ENCODE measurements around the gene PSMG4.
A peak's percentile ranks its signal among the peaks of the same experiment; 100 is the strongest.

Gene PSMG4

GRCh38 chr6:3281631-3282475, 23.1 kb downstream of the PSMG4 start:
- no peak for TF ChIP-seq GATA1 (IDR thresholded peaks at IDR 0.05; ENCODE audit: low read depth, low read length)
- TF ChIP-seq POLR2A (IDR thresholded peaks at IDR 0.05; ENCODE audit: low read length), result no peak
- DNase-seq, result no peak

GRCh38 chr6:3282476-3283236, 23.9 kb downstream of the PSMG4 start:
- DNase-seq, result no peak
- TF ChIP-seq GATA1 (IDR thresholded peaks at IDR 0.05; ENCODE audit: low read depth, low read length) (no peak), POLR2A (IDR thresholded peaks at IDR 0.05; ENCODE audit: low read length) (no peak)

DNA sequence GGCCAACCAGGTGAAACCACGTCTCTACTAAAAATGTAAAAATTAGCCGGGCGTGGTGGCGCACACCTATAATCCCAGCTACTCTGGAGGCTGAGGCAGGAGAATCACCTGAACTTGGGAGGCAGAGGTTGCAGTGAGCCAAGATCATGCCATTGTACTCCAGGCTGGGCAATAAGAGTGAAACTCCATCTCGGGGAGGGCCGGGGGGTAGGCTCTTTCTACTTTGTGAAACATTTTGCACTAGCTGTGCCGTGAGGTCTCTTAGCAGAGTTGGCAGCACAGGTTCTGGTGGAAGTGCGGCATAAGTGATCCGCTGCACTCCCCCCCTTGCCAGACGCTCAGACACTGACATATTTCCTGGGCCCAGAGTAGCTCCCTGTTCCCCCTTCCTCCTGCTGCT, 24.5 kb downstream of the PSMG4 start:
- TF ChIP-seq GATA1 (IDR thresholded peaks at IDR 0.05; ENCODE audit: low read depth, low read length), result no peak
- TF ChIP-seq POLR2A (IDR thresholded peaks at IDR 0.05; ENCODE audit: low read length), result no peak
- no peak for DNase-seq

DNA sequence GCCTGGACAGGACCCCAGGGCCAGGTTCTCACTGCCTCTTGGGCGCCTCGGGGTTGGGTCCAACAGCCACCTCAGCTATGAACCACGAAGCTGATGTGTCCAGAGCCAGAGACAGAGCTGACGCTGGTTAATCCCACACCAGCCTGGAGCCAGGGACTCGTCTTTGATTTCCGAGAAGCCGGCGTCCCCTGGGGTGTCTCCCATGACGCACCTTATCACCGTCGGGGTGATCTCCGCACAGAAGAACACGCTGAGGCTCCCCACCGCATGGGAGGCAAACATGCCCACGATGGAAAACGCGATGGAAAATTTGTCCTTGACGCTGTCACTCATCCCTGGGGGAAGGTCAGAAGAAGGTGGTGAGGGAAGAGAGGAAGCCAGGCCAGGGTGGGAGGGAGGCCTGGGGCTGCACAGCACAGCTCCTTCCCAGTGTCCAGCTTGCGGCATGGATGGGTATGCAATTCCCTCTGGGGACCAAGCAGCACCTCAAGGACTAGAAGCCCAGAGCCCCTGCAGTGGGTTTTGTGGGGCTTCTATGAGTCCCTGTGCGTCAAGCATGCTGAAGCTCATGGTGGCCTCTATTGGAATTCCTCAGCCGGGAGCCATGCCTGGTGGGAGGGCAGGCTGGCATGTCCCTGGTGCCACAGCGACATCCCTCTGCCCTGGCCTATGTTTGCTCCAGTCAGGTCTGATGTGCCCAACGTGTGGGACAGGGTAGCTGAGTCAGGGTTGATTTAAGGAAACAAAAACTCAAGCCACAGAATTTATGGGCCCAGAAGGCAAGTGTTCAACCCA, 25.1 kb downstream of the PSMG4 start:
- no peak for TF ChIP-seq POLR2A (IDR thresholded peaks at IDR 0.05; ENCODE audit: low read length)
- no peak for TF ChIP-seq GATA1 (IDR thresholded peaks at IDR 0.05; ENCODE audit: low read depth, low read length)
- DNase-seq, result no peak

- no peak for TF ChIP-seq POLR2A (IDR thresholded peaks at IDR 0.05; ENCODE audit: low read length)
- no peak for TF ChIP-seq GATA1 (IDR thresholded peaks at IDR 0.05; ENCODE audit: low read depth, low read length)
- no peak for DNase-seq
These were observed 25.7 kb downstream of the PSMG4 start for GRCh38 chr6:3284436-3284876.

DNA sequence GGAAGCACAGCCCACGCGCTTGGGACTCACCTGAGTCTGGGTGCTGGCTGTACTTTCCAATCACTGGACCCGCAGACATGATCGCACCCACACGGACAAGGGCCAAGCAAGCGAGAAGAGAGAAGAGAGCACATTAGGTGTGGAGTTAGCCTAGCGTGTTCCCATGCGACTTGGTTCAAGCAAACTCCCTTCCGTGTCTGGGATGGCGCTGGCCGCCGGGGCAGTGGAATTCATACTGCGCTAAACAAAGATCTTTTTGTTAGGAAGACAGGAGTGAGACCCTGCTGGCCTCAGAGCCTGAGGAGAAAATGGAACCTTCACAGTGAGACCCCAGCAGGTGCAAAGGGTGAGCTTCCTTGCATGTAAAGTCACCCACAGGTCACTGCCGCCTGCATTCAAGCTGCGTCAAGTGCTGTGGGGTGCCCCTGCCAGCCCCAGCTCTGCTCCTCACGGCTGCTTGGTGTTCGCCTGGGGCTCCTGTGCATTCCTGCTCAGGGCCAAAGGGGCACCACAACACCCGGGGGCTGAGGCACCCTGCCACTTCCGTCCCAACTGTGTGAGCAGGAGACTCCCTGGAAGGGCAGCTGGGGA, 26.4 kb downstream of the PSMG4 start:
- DNase-seq, result no peak
- TF ChIP-seq GATA1 (IDR thresholded peaks at IDR 0.05; ENCODE audit: low read depth, low read length), result no peak
- no peak for TF ChIP-seq POLR2A (IDR thresholded peaks at IDR 0.05; ENCODE audit: low read length)

GRCh38 chr6:3285732-3286131, 27.0 kb downstream of the PSMG4 start:
- no peak for DNase-seq
- TF ChIP-seq POLR2A (IDR thresholded peaks at IDR 0.05; ENCODE audit: low read length) (no peak), GATA1 (IDR thresholded peaks at IDR 0.05; ENCODE audit: low read depth, low read length) (no peak)

- TF ChIP-seq POLR2A (IDR thresholded peaks at IDR 0.05; ENCODE audit: low read length), result no peak
- TF ChIP-seq GATA1 (IDR thresholded peaks at IDR 0.05; ENCODE audit: low read depth, low read length), result no peak
- DNase-seq, result no peak
These were observed 28.0 kb downstream of the PSMG4 start for GRCh38 chr6:3286641-3287171.

DNA sequence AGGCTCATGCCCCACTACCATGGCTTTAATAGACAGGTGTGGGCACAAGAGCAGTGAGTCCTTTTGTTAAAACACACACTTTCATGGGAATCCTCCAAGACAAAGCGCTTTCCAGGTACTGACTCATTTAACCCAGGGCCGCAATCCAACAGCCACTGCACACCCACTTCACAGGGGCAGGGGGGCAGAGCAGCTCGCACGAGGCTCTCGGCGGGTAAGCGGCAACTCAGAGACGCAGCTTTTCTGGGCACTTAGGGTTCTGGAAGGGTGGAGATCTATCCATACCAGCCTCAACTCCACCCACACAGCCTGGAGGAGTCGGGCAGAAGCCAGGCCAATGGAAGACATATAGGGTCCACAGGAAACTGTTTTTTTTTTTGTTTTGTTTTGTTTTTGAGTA, 28.6 kb downstream of the PSMG4 start:
- DNase-seq, result no peak
- TF ChIP-seq POLR2A (IDR thresholded peaks at IDR 0.05; ENCODE audit: low read length) (no peak), GATA1 (IDR thresholded peaks at IDR 0.05; ENCODE audit: low read depth, low read length) (no peak)

- peak; percentile 65 to 87 for DNase-seq
- no peak for TF ChIP-seq GATA1 (IDR thresholded peaks at IDR 0.05; ENCODE audit: low read depth, low read length)
- no peak for TF ChIP-seq POLR2A (IDR thresholded peaks at IDR 0.05; ENCODE audit: low read length)
These were observed 29.4 kb downstream of the PSMG4 start for GRCh38 chr6:3287976-3288707.

- DNase-seq, result no peak
- TF ChIP-seq POLR2A (IDR thresholded peaks at IDR 0.05; ENCODE audit: low read length) (no peak), GATA1 (IDR thresholded peaks at IDR 0.05; ENCODE audit: low read depth, low read length) (no peak)
These were observed 30.2 kb downstream of the PSMG4 start for GRCh38 chr6:3288711-3289663.

- no peak for DNase-seq
- TF ChIP-seq POLR2A (IDR thresholded peaks at IDR 0.05; ENCODE audit: low read length), result no peak
- TF ChIP-seq GATA1 (IDR thresholded peaks at IDR 0.05; ENCODE audit: low read depth, low read length), result no peak
These were observed 30.9 kb downstream of the PSMG4 start for GRCh38 chr6:3289664-3290055.

Measured in erythroblast (primary cell).